Heart left ventricle (tissue), 16 donors: ENCODE measurements around the gene NAA25. TPM values are rescaled to one million over a fixed set of nuclear protein-coding genes. Genes with fewer than 3 reads are reported as not detected.
A peak's percentile ranks its signal among the peaks of the same experiment; 100 is the strongest.

Experiments
- ATAC-seq, 4 donors: fragments of 200-7000 bp; cut with Tn5 transposase; one replicate each; pipeline ENCODE4 v1.9.1; 2020 to 2022; ENCODE audit warnings: moderate library complexity in 4 of 4, mild to moderate bottlenecking in 3 of 4, moderate number of reproducible peaks in 1 of 4
- DNase-seq, 5 donors: peaks; one replicate each; pipeline ENCODE4 v3.0.0-alpha.2; 2020
- H3K27ac ChIP-seq, 12 donors: fragments of 200-600 bp; sonication (generic) in 4 of 12; one replicate each; pipeline versions ENCODE4 v1.5.0 to v1.8.0; 2016 to 2022; ENCODE audit warnings: mild to moderate bottlenecking in 2 of 12
- H3K27me3 ChIP-seq, 9 donors: fragments of 200-600 bp; sonication (generic) in 2 of 9; one replicate each; pipeline versions ENCODE4 v1.5.1 to v1.8.0; 2016 to 2022; ENCODE audit warnings: mild to moderate bottlenecking in 3 of 9
- H3K36me3 ChIP-seq, 9 donors: fragments of 200-600 bp; sonication (generic) in 2 of 9; one replicate each; pipeline versions ENCODE4 v1.5.0 to v1.8.0; 2018 to 2022; ENCODE audit warnings: mild to moderate bottlenecking in 2 of 9
- H3K4me1 ChIP-seq, 12 donors: fragments of 200-600 bp; sonication (generic) in 4 of 12; one replicate each; pipeline versions ENCODE4 v1.5.0 to v1.8.0; 2016 to 2022; ENCODE audit warnings: mild to moderate bottlenecking in 3 of 12
- H3K4me3 ChIP-seq, 12 donors: fragments of 200-600 bp; sonication (generic) in 4 of 12; one replicate each; pipeline versions ENCODE4 v1.5.0 to v1.8.0; 2017 to 2022; ENCODE audit warnings: mild to moderate bottlenecking in 9 of 12, moderate library complexity in 4 of 12
- H3K9me3 ChIP-seq, 12 donors: fragments of 200-600 bp; sonication (generic) in 4 of 12; one replicate each; pipeline versions ENCODE4 v1.5.0 to v1.8.0; 2016 to 2022; ENCODE audit warnings: mild to moderate bottlenecking in 1 of 12
- CTCF ChIP-seq, 12 donors: fragments of 200-600 bp; sonication (generic) in 4 of 12; IDR thresholded peaks; one replicate each; pipeline versions ENCODE4 v1.5.0 to v1.8.0; 2018 to 2022; ENCODE audit warnings: antibody characterized with exemption in 12 of 12, mild to moderate bottlenecking in 5 of 12
- POLR2A ChIP-seq, 2 donors: fragments of 450-650 bp; IDR thresholded peaks; one replicate each; pipeline ENCODE4 v1.6.1; 2017; ENCODE audit warnings: antibody characterized with exemption in 2 of 2, mild to moderate bottlenecking in 2 of 2, moderate library complexity in 2 of 2
- WGBS, 4 donors: extraction: QIAGEN DNeasy Blood & Tissue Kit in 2 of 4; methylation state at CpG; one replicate each; pipeline versions ENCODE4 v1.1.5 to v1.1.7; 2013 to 2018; 5-methylcytosine and 5-hydroxymethylcytosine counted together
- intact Hi-C, 10 donors: fragments of 100-400 bp; cut with DNase I; formaldehyde crosslinking; loops; one replicate each; pipeline versions ENCODE4 v1.11.1 to v1.14.2; 2022
- polyA plus RNA-seq, 2 donors: library from polyadenylated mRNA; stranded (reverse); fragments of 200-250 nt; gene quantifications; one replicate each; pipeline ENCODE4 v1.2.3, GENCODE V29; 2013
- total RNA-seq, 9 donors: library from RNA; depleted of rRNA in 2 of 9; stranded (reverse); fragments of >200 nt in 2 of 9; fragmentation: NEBNext Ultra II Directional in 3 of 9; extraction: Animal tissue kit (Norgen Biotek cat#: 25700) in 3 of 9; gene quantifications; one replicate each; pipeline versions ENCODE4 v1.1.0 to v1.2.4, GENCODE V29; 2016 to 2023
- donor health status: ischemic (EF 13 %, LVEDD 7.1; RV severe dilation, severe dysfunction).
- donor health status: healthy with polysubstance abuse.
- donor health status: DM: no; HTN: yes; CAD: no.
- donor health status: DM: no; HTN: no; CAD: no.
- donor health status: ischemic (EF 25% LVEDD 6.9; RV normal size, moderate dysfunction).
- donor health status: ischemic (EF 25% LVEDD 5.7; RV mildly dilated, moderate dysfunction).
- donor health status: healthy.
- donor health status: DM: yes; HTN: yes; CAD: no.
- donor health status: ischemic (EF 35%, LVEDD 5.7; RV mildly dilated, moderate dysfunction).
- donor health status: nonischemic (EF 11% LVEDD 7.7; RV severe dilation, severe dysfunction).
- donor health status: DM: yes; HTN: yes; CAD: no.
- donor health status: PGD.
- donor health status: ischemic (EF 29% LVEDD 5.4; RV normal size, mild dysfunction).
- donor health status: nonischemic (EF 23%, LVEDD 6.1; RV moderate dilation, normal function).

The NAA25 gene
- total and polyA plus RNA-seq, 11 donors: 5.0 to 25.9 (median 14.4) TPM

GRCh38 chr12:112018571-112019237 is 89.9 kb downstream of the NAA25 start:
- DNase-seq: no peak
- peaks cover 0 to 30% (median 11%) of the 10 kb centered on the region in 12 donors for H3K4me1 ChIP-seq
- H3K9me3 ChIP-seq: no peaks in the 10 kb centered on the region
- TF ChIP-seq POLR2A (IDR thresholded peaks at IDR 0.05) (no peak), CTCF (IDR thresholded peaks at IDR 0.05) (no peak)
- ATAC-seq: no peak
- H3K27me3 ChIP-seq: no peaks in the 10 kb centered on the region
- intact Hi-C loops: loop anchor here in 1 of 10 donors (10.0 kb wide), 1 partner anchor 106 kb away; the partner anchor contains the start of gene TRAFD1
- H3K36me3 ChIP-seq: peaks cover 0 to 77% (median 60%) of the 10 kb centered on the region in 9 donors
- H3K4me3 ChIP-seq: no peak overlapping the region
- no peak overlapping the region for H3K27ac ChIP-seq
- WGBS, 4 donors: 89 to 97% (median 92%) methylated on average over 2 of the region's 2 CpGs

GRCh38 chr12:112017041-112017440 is 91.5 kb downstream of the NAA25 start:
- TF ChIP-seq POLR2A (IDR thresholded peaks at IDR 0.05): no peak
- TF ChIP-seq CTCF (IDR thresholded peaks at IDR 0.05): no peak
- WGBS, 4 donors: 79 to 94% (median 89%) methylated on average over 1 of the region's 1 CpG
- intact Hi-C loops: loop anchor here in 1 of 10 donors (10.0 kb wide), 1 partner anchor 108 kb away; the partner anchor contains the start of gene TRAFD1
- ATAC-seq (no peak), DNase-seq (no peak)
- Histone ChIP-seq H3K4me1 (peaks cover 0 to 37% (median 15%) of the 10 kb centered on the region in 12 donors), H3K36me3 (peaks cover 0 to 61% (median 43%) of the 10 kb centered on the region in 9 donors), H3K27ac (no peak overlapping the region), H3K4me3 (no peak overlapping the region), H3K27me3 (no peaks in the 10 kb centered on the region), H3K9me3 (no peaks in the 10 kb centered on the region)

- intact Hi-C loops: loop anchor here in 1 of 10 donors (10.0 kb wide), 1 partner anchor 109 kb away; the partner anchor contains the start of gene TRAFD1
- no peak overlapping the region for H3K27ac ChIP-seq
- DNase-seq: no peak
- H3K4me1 ChIP-seq: peaks cover 0 to 48% (median 25%) of the 10 kb centered on the region in 12 donors
- peaks cover 0 to 51% (median 34%) of the 10 kb centered on the region in 9 donors for H3K36me3 ChIP-seq
- no peaks in the 10 kb centered on the region for H3K9me3 ChIP-seq
- WGBS, 4 donors: 96 to 97% (median 97%) methylated on average over 6 of the region's 6 CpGs
- H3K4me3 ChIP-seq: no peak overlapping the region
- ATAC-seq: no peak
- no peaks in the 10 kb centered on the region for H3K27me3 ChIP-seq
- no peak for TF ChIP-seq POLR2A (IDR thresholded peaks at IDR 0.05)
- no peak for TF ChIP-seq CTCF (IDR thresholded peaks at IDR 0.05)
Measured at GRCh38 chr12:112015938-112016337, 92.6 kb downstream of the NAA25 start.

GRCh38 chr12:112013601-112014402 is 94.8 kb downstream of the NAA25 start:
- no peak for TF ChIP-seq POLR2A (IDR thresholded peaks at IDR 0.05)
- peak in 3 of 12 donors; percentile 5 to 19 (median 12) for TF ChIP-seq CTCF (IDR thresholded peaks at IDR 0.05)
- peak; percentile 6 to 42 (median 28) for ATAC-seq
- H3K4me3 ChIP-seq: peak overlapping the region; percentile 78 to 100 (median 92)
- H3K9me3 ChIP-seq: no peaks in the 10 kb centered on the region
- peaks cover 0 to 43% (median 25%) of the 10 kb centered on the region in 12 donors for H3K4me1 ChIP-seq
- H3K27ac ChIP-seq: peak overlapping the region; percentile 68 to 98 (median 92)
- no peaks in the 10 kb centered on the region for H3K27me3 ChIP-seq
- peak; percentile 48 to 75 (median 66) for DNase-seq
- WGBS, 4 donors: 2 to 8% (median 3%) methylated on average over 15 to 54 of the region's 54 CpGs
- intact Hi-C loops: loop anchor here in 7 of 10 donors (2.0 to 10.0 kb wide), 5 partner anchors 62 to 171 kb away; partner anchors contain the start of genes MAPKAPK5 (in 1 of the 7) and TRAFD1 (in 1 of the 7)
- H3K36me3 ChIP-seq: peaks cover 0 to 29% (median 18%) of the 10 kb centered on the region in 9 donors
